ENCODE results near the gene MSI2.

MSI2 gene

GRCh38 chr17:57312242-57312641 lies 55.9 kb downstream of the MSI2 start:
- H3K36me3 ChIP-seq (ENCODE audit: insufficient read depth, low read length): peaks cover 20% of the 10 kb centered on the region
- no peak overlapping the region for H3K4me2 ChIP-seq (ENCODE audit: low read length)
- H3K4me1 ChIP-seq (ENCODE audit: control insufficient read depth, insufficient read depth, low read length): no peaks in the 10 kb centered on the region
- no peaks in the 10 kb centered on the region for H3K9me3 ChIP-seq (replicated peaks; ENCODE audit: low read length)
- no peaks in the 10 kb centered on the region for H3K27me3 ChIP-seq (ENCODE audit: control insufficient read depth, insufficient read depth, low read length)
- no peak overlapping the region for H3K9ac ChIP-seq (ENCODE audit: low read depth, low read length)
- no peak overlapping the region for H3K4me3 ChIP-seq (ENCODE audit: low read length)

- H3K27me3 ChIP-seq (ENCODE audit: control insufficient read depth, insufficient read depth, low read length): no peaks in the 10 kb centered on the region
- H3K4me1 ChIP-seq (ENCODE audit: control insufficient read depth, insufficient read depth, low read length): no peaks in the 10 kb centered on the region
- H3K36me3 ChIP-seq (ENCODE audit: insufficient read depth, low read length): peaks cover 13% of the 10 kb centered on the region
- no peak overlapping the region for H3K4me2 ChIP-seq (ENCODE audit: low read length)
- H3K9ac ChIP-seq (ENCODE audit: low read depth, low read length): no peak overlapping the region
- H3K9me3 ChIP-seq (replicated peaks; ENCODE audit: low read length): no peaks in the 10 kb centered on the region
- no peak overlapping the region for H3K4me3 ChIP-seq (ENCODE audit: low read length)
Measured at GRCh38 chr17:57313097-57313835, 56.9 kb downstream of the MSI2 start.

GRCh38 chr17:57315061-57316015 lies 59.0 kb downstream of the MSI2 start:
- Histone ChIP-seq H3K9ac (ENCODE audit: low read depth, low read length) (no peak overlapping the region), H3K4me1 (ENCODE audit: control insufficient read depth, insufficient read depth, low read length) (no peaks in the 10 kb centered on the region), H3K9me3 (replicated peaks; ENCODE audit: low read length) (no peaks in the 10 kb centered on the region), H3K27me3 (ENCODE audit: control insufficient read depth, insufficient read depth, low read length) (no peaks in the 10 kb centered on the region), H3K4me2 (ENCODE audit: low read length) (no peak overlapping the region), H3K4me3 (ENCODE audit: low read length) (no peak overlapping the region), H3K36me3 (ENCODE audit: insufficient read depth, low read length) (peaks cover 7% of the 10 kb centered on the region)

GRCh38 chr17:57316361-57316760 lies 60.0 kb downstream of the MSI2 start:
- no peak overlapping the region for H3K4me2 ChIP-seq (ENCODE audit: low read length)
- H3K4me3 ChIP-seq (ENCODE audit: low read length): no peak overlapping the region
- H3K4me1 ChIP-seq (ENCODE audit: control insufficient read depth, insufficient read depth, low read length): no peaks in the 10 kb centered on the region
- no peaks in the 10 kb centered on the region for H3K36me3 ChIP-seq (ENCODE audit: insufficient read depth, low read length)
- no peak overlapping the region for H3K9ac ChIP-seq (ENCODE audit: low read depth, low read length)
- no peaks in the 10 kb centered on the region for H3K9me3 ChIP-seq (replicated peaks; ENCODE audit: low read length)
- H3K27me3 ChIP-seq (ENCODE audit: control insufficient read depth, insufficient read depth, low read length): no peaks in the 10 kb centered on the region

- H3K36me3 ChIP-seq (ENCODE audit: insufficient read depth, low read length): no peaks in the 10 kb centered on the region
Measured at GRCh38 chr17:57317079-57317478, 60.8 kb downstream of the MSI2 start.

GRCh38 chr17:57318913-57319312 lies 62.6 kb downstream of the MSI2 start:
- H3K4me2 ChIP-seq (ENCODE audit: low read length): no peak overlapping the region
- no peaks in the 10 kb centered on the region for H3K36me3 ChIP-seq (ENCODE audit: insufficient read depth, low read length)
- no peak overlapping the region for H3K9ac ChIP-seq (ENCODE audit: low read depth, low read length)
- H3K9me3 ChIP-seq (replicated peaks; ENCODE audit: low read length): no peaks in the 10 kb centered on the region
- no peak overlapping the region for H3K4me3 ChIP-seq (ENCODE audit: low read length)
- H3K27me3 ChIP-seq (ENCODE audit: control insufficient read depth, insufficient read depth, low read length): no peaks in the 10 kb centered on the region
- no peaks in the 10 kb centered on the region for H3K4me1 ChIP-seq (ENCODE audit: control insufficient read depth, insufficient read depth, low read length)

More at GRCh38 chr17:57317079-57317478, 60.8 kb downstream of the MSI2 start:
- Histone ChIP-seq H3K9me3 (replicated peaks; ENCODE audit: low read length) (no peaks in the 10 kb centered on the region), H3K4me2 (ENCODE audit: low read length) (no peak overlapping the region), H3K9ac (ENCODE audit: low read depth, low read length) (no peak overlapping the region), H3K4me1 (ENCODE audit: control insufficient read depth, insufficient read depth, low read length) (no peaks in the 10 kb centered on the region), H3K4me3 (ENCODE audit: low read length) (no peak overlapping the region), H3K27me3 (ENCODE audit: control insufficient read depth, insufficient read depth, low read length) (no peaks in the 10 kb centered on the region)

- Histone ChIP-seq H3K36me3 (ENCODE audit: insufficient read depth, low read length) (peaks cover 6% of the 10 kb centered on the region), H3K4me3 (ENCODE audit: low read length) (no peak overlapping the region), H3K27me3 (ENCODE audit: control insufficient read depth, insufficient read depth, low read length) (no peaks in the 10 kb centered on the region), H3K4me2 (ENCODE audit: low read length) (no peak overlapping the region), H3K9ac (ENCODE audit: low read depth, low read length) (no peak overlapping the region), H3K9me3 (replicated peaks; ENCODE audit: low read length) (no peaks in the 10 kb centered on the region), H3K4me1 (ENCODE audit: control insufficient read depth, insufficient read depth, low read length) (no peaks in the 10 kb centered on the region)
Measured at GRCh38 chr17:57319806-57320205, 63.5 kb downstream of the MSI2 start.

- no peak overlapping the region for H3K4me3 ChIP-seq (ENCODE audit: low read length)
- H3K4me2 ChIP-seq (ENCODE audit: low read length): no peak overlapping the region
- no peaks in the 10 kb centered on the region for H3K9me3 ChIP-seq (replicated peaks; ENCODE audit: low read length)
- no peaks in the 10 kb centered on the region for H3K27me3 ChIP-seq (ENCODE audit: control insufficient read depth, insufficient read depth, low read length)
- peaks cover 6% of the 10 kb centered on the region for H3K36me3 ChIP-seq (ENCODE audit: insufficient read depth, low read length)
- H3K9ac ChIP-seq (ENCODE audit: low read depth, low read length): no peak overlapping the region
- H3K4me1 ChIP-seq (ENCODE audit: control insufficient read depth, insufficient read depth, low read length): peaks cover under 1% of the 10 kb centered on the region
Measured at GRCh38 chr17:57323391-57323790, 67.1 kb downstream of the MSI2 start.

GRCh38 chr17:57324060-57324459 lies 67.7 kb downstream of the MSI2 start:
- Histone ChIP-seq H3K4me1 (ENCODE audit: control insufficient read depth, insufficient read depth, low read length) (peaks cover 7% of the 10 kb centered on the region), H3K27me3 (ENCODE audit: control insufficient read depth, insufficient read depth, low read length) (no peaks in the 10 kb centered on the region), H3K9me3 (replicated peaks; ENCODE audit: low read length) (no peaks in the 10 kb centered on the region), H3K4me3 (ENCODE audit: low read length) (no peak overlapping the region), H3K9ac (ENCODE audit: low read depth, low read length) (no peak overlapping the region), H3K4me2 (ENCODE audit: low read length) (no peak overlapping the region), H3K36me3 (ENCODE audit: insufficient read depth, low read length) (peaks cover 6% of the 10 kb centered on the region)

GRCh38 chr17:57324631-57325030 lies 68.3 kb downstream of the MSI2 start:
- Histone ChIP-seq H3K4me2 (ENCODE audit: low read length) (no peak overlapping the region), H3K4me3 (ENCODE audit: low read length) (no peak overlapping the region), H3K27me3 (ENCODE audit: control insufficient read depth, insufficient read depth, low read length) (no peaks in the 10 kb centered on the region), H3K9ac (ENCODE audit: low read depth, low read length) (no peak overlapping the region), H3K4me1 (ENCODE audit: control insufficient read depth, insufficient read depth, low read length) (peaks cover 13% of the 10 kb centered on the region), H3K36me3 (ENCODE audit: insufficient read depth, low read length) (peaks cover 6% of the 10 kb centered on the region), H3K9me3 (replicated peaks; ENCODE audit: low read length) (no peaks in the 10 kb centered on the region)

GRCh38 chr17:57326336-57326735 lies 70.0 kb downstream of the MSI2 start:
- H3K27me3 ChIP-seq (ENCODE audit: control insufficient read depth, insufficient read depth, low read length): no peaks in the 10 kb centered on the region
- H3K36me3 ChIP-seq (ENCODE audit: insufficient read depth, low read length): peaks cover 6% of the 10 kb centered on the region
- H3K4me2 ChIP-seq (ENCODE audit: low read length): no peak overlapping the region
- no peak overlapping the region for H3K9ac ChIP-seq (ENCODE audit: low read depth, low read length)
- H3K9me3 ChIP-seq (replicated peaks; ENCODE audit: low read length): no peaks in the 10 kb centered on the region
- H3K4me1 ChIP-seq (ENCODE audit: control insufficient read depth, insufficient read depth, low read length): peaks cover 18% of the 10 kb centered on the region
- H3K4me3 ChIP-seq (ENCODE audit: low read length): no peak overlapping the region

Data from skeletal muscle satellite cell (primary cell).